Fibroblast of lung (primary cell): ENCODE measurements around the gene SURF6. TPM values are rescaled to one million over a fixed set of nuclear protein-coding genes. Genes with fewer than 3 reads are reported as not detected.

Source experiments
- DNase-seq, 2 donors: peaks; one replicate each; pipeline versions ENCODE4 v3.0.0 to v3.0.0-alpha.2; 2010; ENCODE audit warnings: low read depth in 2 of 2
- H2AFZ ChIP-seq: 2 replicates; pipeline ENCODE4 v1.5.1; 2012; ENCODE audit warnings: low read length, control low read depth, inconsistent platforms
- H3K27ac ChIP-seq: 2 replicates; pipeline ENCODE4 v1.5.1; 2011; ENCODE audit warnings: low read length, control low read depth; ENCODE audit not compliant: insufficient read depth
- H3K27me3 ChIP-seq: 2 replicates; pipeline ENCODE4 v1.5.1; 2011; ENCODE audit warnings: mild to moderate bottlenecking, low read length; ENCODE audit not compliant: control insufficient read depth, insufficient read depth
- H3K36me3 ChIP-seq: 2 replicates; pipeline ENCODE4 v1.5.1; 2011; ENCODE audit warnings: low read length; ENCODE audit not compliant: control insufficient read depth, insufficient read depth
- H3K4me1 ChIP-seq: 2 replicates; pipeline ENCODE4 v1.5.1; 2011; ENCODE audit warnings: low read length; ENCODE audit not compliant: control insufficient read depth, insufficient read depth; ENCODE audit errors: extremely low read depth
- H3K4me2 ChIP-seq: 2 replicates; pipeline ENCODE4 v1.5.1; 2011; ENCODE audit warnings: low read length, control low read depth; ENCODE audit not compliant: insufficient read depth; ENCODE audit errors: extremely low read depth
- H3K4me3 ChIP-seq, 4 experiments: fragments of 200-600 bp in 1 of 4; sonication (generic) in 1 of 4; replicated peaks in 1 of 4; 2 replicates each; pipeline ENCODE4 v1.5.1; 2011 to 2016; ENCODE audit warnings: low read length in 4 of 4, low read depth in 3 of 4, mild to moderate bottlenecking in 3 of 4, control low read depth in 2 of 4, inconsistent platforms in 1 of 4, mixed read lengths in 1 of 4; ENCODE audit not compliant: insufficient read depth in 1 of 4; ENCODE audit errors: control extremely low read depth in 1 of 4
- H3K79me2 ChIP-seq: 2 replicates; pipeline ENCODE4 v1.5.1; 2012; ENCODE audit warnings: mild to moderate bottlenecking, low read length, inconsistent platforms; ENCODE audit not compliant: control insufficient read depth, insufficient read depth
- H3K9ac ChIP-seq: 2 replicates; pipeline ENCODE4 v1.5.1; 2011; ENCODE audit warnings: mild to moderate bottlenecking, low read length, control low read depth; ENCODE audit not compliant: insufficient read depth
- H3K9me3 ChIP-seq: 2 replicates; pipeline ENCODE4 v1.5.1; 2012; ENCODE audit warnings: low read depth, low read length; ENCODE audit not compliant: control insufficient read depth, insufficient read depth
- H4K20me1 ChIP-seq: 2 replicates; pipeline ENCODE4 v1.5.1; 2011; ENCODE audit warnings: low read length; ENCODE audit not compliant: control insufficient read depth, insufficient read depth; ENCODE audit errors: extremely low read depth
- EZH2 ChIP-seq: IDR thresholded peaks from 2 replicates; pipeline ENCODE4 v1.5.1; 2012; ENCODE audit warnings: low read length, control low read depth, mild to moderate bottlenecking; ENCODE audit errors: missing control alignments
- polyA minus RNA-seq: library from RNA; depleted of rRNA, polyadenylated mRNA; stranded (reverse); fragments of >200 nt; gene quantifications from 2 replicates; pipeline ENCODE4 v1.2.3, GENCODE V29; 2011; ENCODE audit warnings: low replicate concordance
- polyA plus RNA-seq, 2 donors: library from polyadenylated mRNA; depleted of rRNA in 1 of 2; stranded (reverse) in 1 of 2; unstranded in 1 of 2; fragments of >200 nt; gene quantifications; 2 replicates each; pipeline ENCODE4 v1.2.1, GENCODE V29; 2011 to 2012; ENCODE audit warnings: missing spikeins in 1 of 2
- total RNA-seq: library from RNA; depleted of rRNA; stranded (reverse); fragments of >200 nt; gene quantifications from 2 replicates; pipeline ENCODE4 v1.2.1, GENCODE V29; 2014
- TF ChIP-seq, protein P1 (sequence below), 2 donors: IDR thresholded peaks in 1 of 2; conservative IDR thresholded peaks in 1 of 2; 1 replicate in 1 of 2; 2 replicates in 1 of 2; pipeline ENCODE4 v1.5.1; 2011 to 2012; ENCODE audit warnings: low read length in 2 of 2, control low read depth in 1 of 2, inconsistent platforms in 1 of 2, low read depth in 1 of 2, mild to moderate bottlenecking in 1 of 2

The SURF6 gene
- total RNA-seq (6.7 and 8.3 TPM in 2 replicates), polyA plus RNA-seq (3.9 and 4.8 TPM in 2 replicates), polyA minus RNA-seq (3.2 and 5.6 TPM in 2 replicates)
- polyA plus RNA-seq (2012), result 11.7 and 13.9 TPM in 2 replicates

- H3K36me3 ChIP-seq, result peaks cover 30% of the 10 kb centered on the region
- TF ChIP-seq, protein P1, sequence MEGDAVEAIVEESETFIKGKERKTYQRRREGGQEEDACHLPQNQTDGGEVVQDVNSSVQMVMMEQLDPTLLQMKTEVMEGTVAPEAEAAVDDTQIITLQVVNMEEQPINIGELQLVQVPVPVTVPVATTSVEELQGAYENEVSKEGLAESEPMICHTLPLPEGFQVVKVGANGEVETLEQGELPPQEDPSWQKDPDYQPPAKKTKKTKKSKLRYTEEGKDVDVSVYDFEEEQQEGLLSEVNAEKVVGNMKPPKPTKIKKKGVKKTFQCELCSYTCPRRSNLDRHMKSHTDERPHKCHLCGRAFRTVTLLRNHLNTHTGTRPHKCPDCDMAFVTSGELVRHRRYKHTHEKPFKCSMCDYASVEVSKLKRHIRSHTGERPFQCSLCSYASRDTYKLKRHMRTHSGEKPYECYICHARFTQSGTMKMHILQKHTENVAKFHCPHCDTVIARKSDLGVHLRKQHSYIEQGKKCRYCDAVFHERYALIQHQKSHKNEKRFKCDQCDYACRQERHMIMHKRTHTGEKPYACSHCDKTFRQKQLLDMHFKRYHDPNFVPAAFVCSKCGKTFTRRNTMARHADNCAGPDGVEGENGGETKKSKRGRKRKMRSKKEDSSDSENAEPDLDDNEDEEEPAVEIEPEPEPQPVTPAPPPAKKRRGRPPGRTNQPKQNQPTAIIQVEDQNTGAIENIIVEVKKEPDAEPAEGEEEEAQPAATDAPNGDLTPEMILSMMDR (conservative IDR thresholded peaks at IDR 0.05 in 1 of 2, IDR thresholded peaks at IDR 0.05 in 1 of 2; ENCODE audit: low read depth in 1 of 2, low read length in 2 of 2), result no peak
- TF ChIP-seq EZH2, result no peak
Measured at GRCh38 chr9:133335924-133336811, at the start of gene SURF6. Gene SURF6, minus strand, starts transcription at chr9:133336188. Its CDS starts 56 bp downstream, at chr9:133336132.

DNA sequence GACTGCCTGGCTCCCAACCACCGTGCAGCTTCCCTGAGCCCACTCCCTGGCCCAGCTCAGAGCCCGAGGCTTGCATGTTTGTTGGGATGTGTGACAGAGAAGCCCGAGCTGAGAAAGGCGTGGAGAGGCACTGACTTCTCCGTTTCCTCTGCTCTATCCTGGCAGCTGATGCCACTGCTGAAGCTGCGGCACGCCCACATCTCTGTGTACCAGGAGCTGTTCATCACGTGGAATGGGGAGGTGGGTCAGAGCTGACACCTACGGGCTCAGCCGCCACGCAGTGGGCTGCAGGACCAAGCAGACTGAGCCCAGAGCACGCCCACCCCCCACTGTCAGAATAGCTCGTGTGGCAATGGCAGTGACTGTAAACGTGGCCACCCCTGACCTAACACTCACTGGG lies 49.5 kb upstream of the SURF6 start:
- Histone ChIP-seq H3K9me3 (no peaks in the 10 kb centered on the region), H3K27ac (no peak overlapping the region), H3K9ac (no peak overlapping the region), H3K79me2 (no peaks in the 10 kb centered on the region), H2AFZ (no peak overlapping the region), H4K20me1 (no peaks in the 10 kb centered on the region), H3K4me1 (no peaks in the 10 kb centered on the region), H3K36me3 (no peaks in the 10 kb centered on the region), H3K4me2 (no peak overlapping the region), H3K4me3 (no peak overlapping the region), H3K27me3 (peaks cover 4% of the 10 kb centered on the region)
- no peak for TF ChIP-seq EZH2
- TF ChIP-seq, protein P1 (conservative IDR thresholded peaks at IDR 0.05 in 1 of 2, IDR thresholded peaks at IDR 0.05 in 1 of 2; ENCODE audit: low read depth in 1 of 2, low read length in 2 of 2), result no peak
- DNase-seq, result no peak

More at GRCh38 chr9:133335924-133336811, at the start of gene SURF6:
- H3K4me3 ChIP-seq, result peak within 1 kb of the TSS; percentile 69 to 97 (median 96)
- H3K9me3 ChIP-seq, result no peaks in the 10 kb centered on the region
- peak within 1 kb of the TSS; percentile 95 for H3K4me2 ChIP-seq
- peak within 1 kb of the TSS; percentile 68 for H3K27ac ChIP-seq
- H3K4me1 ChIP-seq, result peaks cover 2% of the 10 kb centered on the region
- H4K20me1 ChIP-seq, result no peaks in the 10 kb centered on the region
- H2AFZ ChIP-seq, result peak within 1 kb of the TSS; percentile 86
- no peaks in the 10 kb centered on the region for H3K27me3 ChIP-seq
- peak within 1 kb of the TSS; percentile 75 for H3K9ac ChIP-seq
- DNase-seq, result peak; percentile 82 to 90
- peaks cover 13% of the 10 kb centered on the region for H3K79me2 ChIP-seq

DNA sequence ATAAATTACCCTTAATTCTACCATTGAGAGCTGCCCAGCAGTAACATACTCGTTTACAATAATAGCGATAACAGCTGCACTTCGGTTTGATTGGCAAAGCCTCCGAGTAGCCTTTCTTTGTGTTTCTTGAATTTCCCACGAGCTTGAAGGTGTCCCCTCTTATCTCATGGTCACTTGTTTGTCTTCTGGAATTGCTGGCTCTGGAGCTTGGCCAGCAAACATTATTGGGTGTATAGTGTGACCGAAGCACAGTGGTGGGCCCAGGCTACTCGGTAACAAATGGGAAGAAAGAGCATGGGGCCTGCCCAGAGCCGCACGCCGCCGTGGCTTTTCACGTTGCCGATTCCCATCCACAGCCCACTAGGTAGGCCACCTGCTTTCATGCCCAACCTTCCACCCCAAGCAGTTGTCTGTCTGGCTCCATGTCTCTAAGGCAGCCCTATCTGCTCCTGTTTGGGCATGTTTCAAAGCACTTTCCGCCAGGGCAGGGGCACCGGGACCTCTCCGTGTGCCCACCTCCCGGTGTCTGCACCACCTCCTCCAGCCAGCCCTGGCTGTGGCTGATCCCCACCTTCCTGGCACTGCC lies 48.8 kb upstream of the SURF6 start:
- Histone ChIP-seq H3K27ac (no peak overlapping the region), H4K20me1 (no peaks in the 10 kb centered on the region), H3K4me3 (no peak overlapping the region), H3K79me2 (no peaks in the 10 kb centered on the region), H3K9me3 (no peaks in the 10 kb centered on the region), H2AFZ (no peak overlapping the region), H3K27me3 (no peaks in the 10 kb centered on the region), H3K4me1 (no peaks in the 10 kb centered on the region), H3K4me2 (no peak overlapping the region), H3K36me3 (no peaks in the 10 kb centered on the region), H3K9ac (no peak overlapping the region)
- no peak for DNase-seq
- TF ChIP-seq, protein P1 (conservative IDR thresholded peaks at IDR 0.05 in 1 of 2, IDR thresholded peaks at IDR 0.05 in 1 of 2; ENCODE audit: low read depth in 1 of 2, low read length in 2 of 2), result no peak
